MCF 10A (cell line): ENCODE results near the gene USO1. TPM values are rescaled to one million over a fixed set of nuclear protein-coding genes. Genes with fewer than 3 reads are reported as not detected.
"Not testable (repeated sequence)": the region's sequence is repeated elsewhere in the genome, so short reads cannot be mapped to it uniquely, and the experiment has no call there.

ENCODE experiments used
- BruUV-seq: library from RNA; stranded (reverse); fragments of 400-500 nt; replicated peaks from 2 replicates; lab custom pipeline; 2021; lab: Mats Ljungman, UMichigan
- CTCF ChIA-PET: fragments of 300-600 bp; sonication (Branson Sonifier 250); formaldehyde crosslinking; extraction: SDS; loops from one replicate; lab custom pipeline; 2021; ENCODE audit warnings: antibody characterized with exemption, inconsistent platforms; lab: Yijun Ruan, JAX
- POLR2A ChIA-PET: fragments of 300-600, 350-650 bp; sonication (Branson Sonifier 250); formaldehyde crosslinking; extraction: SDS; loops from one replicate; lab custom pipeline; 2020; ENCODE audit warnings: antibody characterized with exemption, inconsistent platforms; lab: Yijun Ruan, JAX
- DNase-seq: peaks from one replicate; pipeline ENCODE4 v3.0.0-alpha.2; 2018; ENCODE audit not compliant: unreplicated experiment
- H3K27ac Mint-ChIP-seq: one replicate; pipeline ENCODE4 v1.8.0; 2022; ENCODE audit warnings: mild to moderate bottlenecking, low read depth, mixed read lengths; ENCODE audit not compliant: unreplicated experiment
- H3K27me3 Mint-ChIP-seq: one replicate; pipeline ENCODE4 v1.8.0; 2022; ENCODE audit warnings: mixed read lengths; ENCODE audit not compliant: insufficient read depth, unreplicated experiment
- H3K36me3 Mint-ChIP-seq: one replicate; pipeline ENCODE4 v1.8.0; 2022; ENCODE audit warnings: mild to moderate bottlenecking, moderate library complexity, mixed read lengths; ENCODE audit not compliant: insufficient read depth, unreplicated experiment
- H3K4me1 Mint-ChIP-seq: one replicate; pipeline ENCODE4 v1.8.0; 2022; ENCODE audit warnings: mixed read lengths; ENCODE audit not compliant: insufficient read depth, unreplicated experiment
- H3K4me3 Mint-ChIP-seq: one replicate; pipeline ENCODE4 v1.8.0; 2022; ENCODE audit warnings: mild to moderate bottlenecking, moderate library complexity, mixed read lengths; ENCODE audit not compliant: unreplicated experiment
- H3K9me3 Mint-ChIP-seq: one replicate; pipeline ENCODE4 v1.8.0; 2022; ENCODE audit warnings: mixed read lengths; ENCODE audit not compliant: unreplicated experiment
- intact Hi-C: fragments of 100-400 bp; cut with micrococcal nuclease; formaldehyde crosslinking; loops from 2 replicates; pipeline ENCODE4 v1.14.1; 2022
- total RNA-seq: library from RNA; stranded (reverse); gene quantifications from 2 replicates; pipeline ENCODE4 v1.2.3, GENCODE V29; 2022
- TF ChIP-seq, protein P1 (sequence below): fragments of 200-600 bp; IDR thresholded peaks from one replicate; pipeline ENCODE4 v1.8.0; 2022; ENCODE audit warnings: antibody characterized with exemption, mild to moderate bottlenecking; ENCODE audit not compliant: unreplicated experiment

USO1 gene
- total RNA-seq, 1 experiment from 2014 or later, result 105 TPM

DNA sequence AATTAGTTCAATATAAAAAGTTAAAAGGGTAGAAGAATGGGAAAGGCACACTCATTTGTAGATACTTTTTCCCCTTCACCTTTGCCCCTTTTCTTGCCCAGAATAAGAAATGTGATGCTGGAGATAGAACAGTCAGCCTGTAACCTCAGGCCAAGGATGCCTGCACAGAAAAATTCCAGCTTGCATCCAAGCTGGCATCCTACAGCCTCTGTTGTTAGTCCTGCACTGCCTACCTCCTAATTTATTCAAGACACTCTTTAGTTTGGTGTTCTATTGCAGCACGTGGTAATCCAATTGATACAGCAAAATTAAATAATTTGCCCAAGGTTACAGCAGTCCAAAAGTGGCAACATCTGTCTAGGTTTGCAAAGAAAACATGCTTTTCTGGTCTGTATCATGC lies 9.7 kb upstream of the USO1 start:
- TF ChIP-seq, protein P1, sequence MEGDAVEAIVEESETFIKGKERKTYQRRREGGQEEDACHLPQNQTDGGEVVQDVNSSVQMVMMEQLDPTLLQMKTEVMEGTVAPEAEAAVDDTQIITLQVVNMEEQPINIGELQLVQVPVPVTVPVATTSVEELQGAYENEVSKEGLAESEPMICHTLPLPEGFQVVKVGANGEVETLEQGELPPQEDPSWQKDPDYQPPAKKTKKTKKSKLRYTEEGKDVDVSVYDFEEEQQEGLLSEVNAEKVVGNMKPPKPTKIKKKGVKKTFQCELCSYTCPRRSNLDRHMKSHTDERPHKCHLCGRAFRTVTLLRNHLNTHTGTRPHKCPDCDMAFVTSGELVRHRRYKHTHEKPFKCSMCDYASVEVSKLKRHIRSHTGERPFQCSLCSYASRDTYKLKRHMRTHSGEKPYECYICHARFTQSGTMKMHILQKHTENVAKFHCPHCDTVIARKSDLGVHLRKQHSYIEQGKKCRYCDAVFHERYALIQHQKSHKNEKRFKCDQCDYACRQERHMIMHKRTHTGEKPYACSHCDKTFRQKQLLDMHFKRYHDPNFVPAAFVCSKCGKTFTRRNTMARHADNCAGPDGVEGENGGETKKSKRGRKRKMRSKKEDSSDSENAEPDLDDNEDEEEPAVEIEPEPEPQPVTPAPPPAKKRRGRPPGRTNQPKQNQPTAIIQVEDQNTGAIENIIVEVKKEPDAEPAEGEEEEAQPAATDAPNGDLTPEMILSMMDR, result no peak
- no peak overlapping the region for H3K4me3 Mint-ChIP-seq
- no peaks in the 10 kb centered on the region for H3K9me3 Mint-ChIP-seq
- peaks cover 15% of the 10 kb centered on the region for H3K36me3 Mint-ChIP-seq
- H3K27me3 Mint-ChIP-seq, result no peaks in the 10 kb centered on the region
- no peaks in the 10 kb centered on the region for H3K4me1 Mint-ChIP-seq
- no peak overlapping the region for H3K27ac Mint-ChIP-seq
- CTCF ChIA-PET, result interaction anchor here (0.7 to 1.4 kb wide), 3 partner anchors 9 to 1043 kb away, joined by 3 to 9 read pairs (median 3); partner anchors contain the start of gene USO1
- intact Hi-C loops, result no loop called here
- no TSS peak for BruUV-seq
- POLR2A ChIA-PET, result interaction anchor here (1.0 to 6.1 kb wide), 2 partner anchors 10 to 41 kb away, joined by 4 to 33 read pairs; partner anchors contain the start of gene USO1
- no peak for DNase-seq

DNA sequence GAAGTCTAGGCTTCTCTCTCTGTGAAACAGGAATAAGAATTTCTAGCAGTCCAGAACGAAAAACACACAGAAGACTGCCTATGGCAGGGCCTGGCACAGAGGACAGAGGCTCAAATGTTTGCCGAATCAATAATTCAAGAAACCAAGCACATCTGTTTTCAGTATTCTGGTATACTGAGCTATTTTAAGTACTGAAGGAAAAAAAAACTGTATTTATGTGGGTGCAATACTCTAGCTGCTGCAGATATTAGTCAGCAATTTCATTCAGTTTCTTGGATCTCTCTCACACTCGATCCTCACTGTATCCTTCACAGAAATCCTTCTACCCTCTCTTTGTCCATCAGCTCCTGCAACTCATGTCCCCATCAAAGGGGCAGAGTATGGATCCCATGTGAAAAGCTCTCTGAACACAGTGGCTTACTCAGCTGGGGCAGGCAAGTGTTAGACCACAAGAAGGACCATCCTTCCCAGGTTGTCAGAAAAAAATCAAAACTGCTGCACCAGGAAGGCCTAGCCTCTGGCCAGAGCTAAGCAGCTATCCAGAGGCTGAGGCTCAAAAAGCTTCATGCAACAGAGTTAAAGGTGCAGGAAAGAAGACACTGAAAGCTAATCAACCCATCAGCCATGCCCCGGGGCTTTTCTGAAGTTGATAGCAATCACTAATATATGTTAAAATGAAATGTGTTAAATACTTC lies 9.1 kb upstream of the USO1 start:
- Mint-ChIP-seq H3K9me3 (no peaks in the 10 kb centered on the region), H3K36me3 (peaks cover 15% of the 10 kb centered on the region), H3K4me3 (no peak overlapping the region), H3K27me3 (no peaks in the 10 kb centered on the region), H3K4me1 (no peaks in the 10 kb centered on the region), H3K27ac (peak overlapping the region; percentile 31)
- no TSS peak for BruUV-seq
- DNase-seq, result no peak
- ChIA-PET POLR2A (interaction anchor here (1.0 to 6.1 kb wide), 4 partner anchors 9 to 42 kb away, joined by 4 to 33 read pairs (median 10); partner anchors contain the start of gene USO1), CTCF (interaction anchor here (0.7 to 1.4 kb wide), 3 partner anchors 9 to 1043 kb away, joined by 3 to 9 read pairs (median 3); partner anchors contain the start of gene USO1)
- TF ChIP-seq, protein P1, result no peak
- intact Hi-C loops, result no loop called here

DNA sequence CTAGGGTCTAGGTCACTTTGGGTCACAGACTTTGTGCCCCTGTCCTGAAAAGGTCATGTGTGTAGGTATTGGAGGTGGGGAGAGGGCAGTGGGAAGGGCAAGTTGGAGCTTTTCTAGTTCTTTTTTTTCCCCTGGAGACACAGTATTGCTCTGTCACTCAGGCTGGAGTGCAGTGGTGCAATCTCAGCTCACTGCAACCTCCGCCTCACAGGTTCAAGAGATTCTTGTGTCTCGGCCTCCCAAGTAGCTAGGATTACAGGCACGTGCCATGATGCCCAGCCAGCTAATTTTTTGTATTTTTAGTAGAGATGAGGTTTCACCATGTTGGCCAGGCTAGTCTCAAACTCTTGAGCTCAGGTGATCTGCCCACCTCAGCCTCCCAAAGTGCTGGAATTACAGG lies 8.3 kb upstream of the USO1 start:
- intact Hi-C loops, H3K27me3 Mint-ChIP-seq, DNase-seq, BruUV-seq, H3K4me3 Mint-ChIP-seq, H3K9me3 Mint-ChIP-seq, H3K4me1 Mint-ChIP-seq: not testable (repeated sequence)
- ChIA-PET CTCF (interaction anchor here (0.6 to 1.4 kb wide), 2 partner anchors 8 to 136 kb away, joined by 6 to 9 read pairs; partner anchors contain the start of gene USO1), POLR2A (interaction anchor here (1.2 to 1.3 kb wide), 2 partner anchors 8 to 41 kb away, joined by 5 to 15 read pairs; partner anchors contain the start of gene USO1)
- Mint-ChIP-seq H3K27ac (peak overlapping the region; percentile 31), H3K36me3 (peaks cover 15% of the 10 kb centered on the region)

DNA sequence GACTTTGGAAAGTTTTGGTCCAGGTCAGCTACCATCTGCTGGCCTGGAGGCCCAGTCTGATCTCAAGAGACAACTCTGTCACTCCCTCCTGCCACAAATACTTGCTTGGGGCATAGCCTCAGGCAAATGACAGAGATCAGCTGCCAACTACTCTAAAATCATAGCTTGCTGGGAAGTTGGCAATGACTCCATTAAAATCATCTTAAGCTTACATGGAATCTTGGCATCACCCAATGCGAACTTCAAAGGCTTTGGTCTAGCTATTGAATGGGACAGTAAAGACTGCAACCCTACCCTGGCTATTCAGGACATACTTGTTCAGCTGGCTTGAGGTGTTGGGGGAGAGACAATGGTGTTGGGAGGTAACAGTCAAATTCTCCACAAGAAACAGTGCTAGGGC lies 7.0 kb upstream of the USO1 start:
- H3K36me3 Mint-ChIP-seq, result peaks cover 15% of the 10 kb centered on the region
- H3K27ac Mint-ChIP-seq, result no peak overlapping the region
- intact Hi-C loops, result no loop called here
- H3K4me1 Mint-ChIP-seq, result peaks cover 5% of the 10 kb centered on the region
- CTCF ChIA-PET, result interaction anchor here (0.5 to 0.7 kb wide), 3 partner anchors 8 to 61 kb away, joined by 3 read pairs; no protein-coding TSS in a partner anchor
- POLR2A ChIA-PET, result interaction anchor here (2.4 kb wide), 1 partner anchor 45 kb away, joined by 19 read pairs; the partner anchor contains the start of gene G3BP2
- BruUV-seq, result no TSS peak
- no peaks in the 10 kb centered on the region for H3K9me3 Mint-ChIP-seq
- DNase-seq, result no peak
- no peak overlapping the region for H3K4me3 Mint-ChIP-seq
- H3K27me3 Mint-ChIP-seq, result no peaks in the 10 kb centered on the region
- TF ChIP-seq, protein P1, result no peak
